ENCODE data around the gene SNCAIP.

DNA sequence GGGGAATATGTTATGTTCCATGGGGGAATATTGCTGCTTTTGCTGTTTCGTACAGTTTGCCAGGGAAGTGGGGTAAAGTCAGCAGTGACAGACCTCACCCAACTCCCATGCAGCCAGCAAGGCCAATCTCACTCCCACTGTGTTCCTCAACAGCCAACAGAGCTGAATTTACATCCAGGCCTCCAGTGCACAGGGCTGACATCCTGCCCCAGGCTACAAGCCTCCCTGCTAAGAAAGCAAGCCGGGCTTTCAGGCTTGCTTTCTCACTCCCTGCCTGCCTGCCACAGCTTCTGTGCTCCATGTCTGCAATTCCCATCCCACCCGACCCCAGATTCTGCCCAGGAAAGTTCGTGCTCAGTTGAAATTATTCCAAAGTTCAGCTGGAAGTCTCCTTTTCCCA lies 25.5 kb upstream of the SNCAIP start:
- TF ChIP-seq, protein P1, sequence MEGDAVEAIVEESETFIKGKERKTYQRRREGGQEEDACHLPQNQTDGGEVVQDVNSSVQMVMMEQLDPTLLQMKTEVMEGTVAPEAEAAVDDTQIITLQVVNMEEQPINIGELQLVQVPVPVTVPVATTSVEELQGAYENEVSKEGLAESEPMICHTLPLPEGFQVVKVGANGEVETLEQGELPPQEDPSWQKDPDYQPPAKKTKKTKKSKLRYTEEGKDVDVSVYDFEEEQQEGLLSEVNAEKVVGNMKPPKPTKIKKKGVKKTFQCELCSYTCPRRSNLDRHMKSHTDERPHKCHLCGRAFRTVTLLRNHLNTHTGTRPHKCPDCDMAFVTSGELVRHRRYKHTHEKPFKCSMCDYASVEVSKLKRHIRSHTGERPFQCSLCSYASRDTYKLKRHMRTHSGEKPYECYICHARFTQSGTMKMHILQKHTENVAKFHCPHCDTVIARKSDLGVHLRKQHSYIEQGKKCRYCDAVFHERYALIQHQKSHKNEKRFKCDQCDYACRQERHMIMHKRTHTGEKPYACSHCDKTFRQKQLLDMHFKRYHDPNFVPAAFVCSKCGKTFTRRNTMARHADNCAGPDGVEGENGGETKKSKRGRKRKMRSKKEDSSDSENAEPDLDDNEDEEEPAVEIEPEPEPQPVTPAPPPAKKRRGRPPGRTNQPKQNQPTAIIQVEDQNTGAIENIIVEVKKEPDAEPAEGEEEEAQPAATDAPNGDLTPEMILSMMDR (IDR thresholded peaks at IDR 0.05): no peak
- no peak for TF ChIP-seq POLR2A (IDR thresholded peaks at IDR 0.05)
- TF ChIP-seq POLR2AphosphoS5 (IDR thresholded peaks at IDR 0.05): no peak

Data from stomach (tissue), 4 donors.